ENCODE results near the gene PAH.

DNA sequence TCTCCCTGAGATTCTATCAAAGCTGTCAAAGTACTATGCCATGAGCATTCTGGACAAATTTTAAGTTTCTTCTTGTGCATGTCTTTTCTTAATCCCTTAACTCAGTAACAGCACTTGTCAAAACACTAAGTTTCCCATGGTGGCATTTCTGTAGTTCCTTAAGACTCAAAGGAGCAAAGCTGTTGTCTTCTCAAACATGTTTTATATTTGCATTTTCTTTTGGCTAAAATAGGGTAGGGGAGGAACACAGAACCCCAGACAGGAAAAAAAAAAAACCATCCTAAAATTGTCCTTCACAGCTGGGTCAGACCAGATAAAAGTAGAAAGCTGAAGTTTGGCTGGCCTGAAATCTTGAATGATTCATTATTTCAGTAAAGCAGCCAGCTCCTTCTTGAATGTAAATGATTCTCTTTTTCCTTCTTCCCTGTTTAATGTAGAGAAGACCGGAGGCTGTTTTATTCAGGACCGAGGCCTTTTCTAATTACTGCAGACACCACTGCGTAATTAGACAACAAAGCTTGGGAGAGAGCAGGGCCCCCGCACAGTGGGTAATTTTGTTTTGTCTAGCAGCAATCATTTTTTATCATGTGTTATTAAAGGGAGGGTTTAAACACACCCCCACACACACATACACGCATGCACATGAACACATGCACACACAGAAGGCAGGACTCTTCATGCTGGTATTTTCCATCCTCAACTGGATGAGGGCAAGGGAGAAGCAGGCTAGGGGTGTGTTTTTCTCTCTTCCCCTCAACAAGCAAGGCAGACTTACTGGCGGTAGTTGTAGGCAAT is 51.0 kb downstream of the PAH start:
- TF ChIP-seq, protein P1, sequence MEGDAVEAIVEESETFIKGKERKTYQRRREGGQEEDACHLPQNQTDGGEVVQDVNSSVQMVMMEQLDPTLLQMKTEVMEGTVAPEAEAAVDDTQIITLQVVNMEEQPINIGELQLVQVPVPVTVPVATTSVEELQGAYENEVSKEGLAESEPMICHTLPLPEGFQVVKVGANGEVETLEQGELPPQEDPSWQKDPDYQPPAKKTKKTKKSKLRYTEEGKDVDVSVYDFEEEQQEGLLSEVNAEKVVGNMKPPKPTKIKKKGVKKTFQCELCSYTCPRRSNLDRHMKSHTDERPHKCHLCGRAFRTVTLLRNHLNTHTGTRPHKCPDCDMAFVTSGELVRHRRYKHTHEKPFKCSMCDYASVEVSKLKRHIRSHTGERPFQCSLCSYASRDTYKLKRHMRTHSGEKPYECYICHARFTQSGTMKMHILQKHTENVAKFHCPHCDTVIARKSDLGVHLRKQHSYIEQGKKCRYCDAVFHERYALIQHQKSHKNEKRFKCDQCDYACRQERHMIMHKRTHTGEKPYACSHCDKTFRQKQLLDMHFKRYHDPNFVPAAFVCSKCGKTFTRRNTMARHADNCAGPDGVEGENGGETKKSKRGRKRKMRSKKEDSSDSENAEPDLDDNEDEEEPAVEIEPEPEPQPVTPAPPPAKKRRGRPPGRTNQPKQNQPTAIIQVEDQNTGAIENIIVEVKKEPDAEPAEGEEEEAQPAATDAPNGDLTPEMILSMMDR (IDR thresholded peaks at IDR 0.05) = no peak
- TF ChIP-seq POLR2AphosphoS5 (IDR thresholded peaks at IDR 0.05) = no peak
- no peak for TF ChIP-seq POLR2A (IDR thresholded peaks at IDR 0.05)

Data from breast epithelium (tissue), 3 donors.